Osteocyte (in vitro differentiated cells): ENCODE results near the gene C12orf56. TPM values are rescaled to one million over a fixed set of nuclear protein-coding genes. Genes with fewer than 3 reads are reported as not detected.

Experiments used
- DNase-seq: peaks from one replicate; pipeline ENCODE4 v3.0.0; 2021; ENCODE audit warnings: mixed read lengths; ENCODE audit not compliant: unreplicated experiment; ENCODE audit errors: extremely low spot score
- H3K27ac Mint-ChIP-seq: one replicate; pipeline ENCODE4 v1.8.0; 2021; ENCODE audit warnings: mild to moderate bottlenecking, mixed read lengths; ENCODE audit not compliant: unreplicated experiment
- H3K27me3 Mint-ChIP-seq: one replicate; pipeline ENCODE4 v1.8.0; 2021; ENCODE audit warnings: mixed read lengths; ENCODE audit not compliant: unreplicated experiment
- H3K36me3 Mint-ChIP-seq: one replicate; pipeline ENCODE4 v1.8.0; 2021; ENCODE audit warnings: mixed read lengths; ENCODE audit not compliant: unreplicated experiment
- H3K4me1 Mint-ChIP-seq: one replicate; pipeline ENCODE4 v1.8.0; 2021; ENCODE audit warnings: mixed read lengths; ENCODE audit not compliant: unreplicated experiment
- H3K4me3 Mint-ChIP-seq: one replicate; pipeline ENCODE4 v1.8.0; 2021; ENCODE audit warnings: mild to moderate bottlenecking, moderate library complexity, mixed read lengths; ENCODE audit not compliant: unreplicated experiment
- H3K9me3 Mint-ChIP-seq: one replicate; pipeline ENCODE4 v1.8.0; 2021; ENCODE audit warnings: mixed read lengths; ENCODE audit not compliant: unreplicated experiment
- CTCF ChIP-seq: fragments of 200-600 bp; sonication (generic); IDR thresholded peaks from 2 replicates; pipeline ENCODE4 v1.5.0; 2021; ENCODE audit warnings: antibody characterized with exemption, mild to moderate bottlenecking, moderate library complexity
- total RNA-seq: library from RNA; stranded (reverse); gene quantifications from 2 replicates; pipeline ENCODE4 v1.2.1, GENCODE V29; 2021

C12orf56 gene
- total RNA-seq, 1 donor from 2014 or later = 0.78 TPM

GRCh38 chr12:64389154-64389553 lies 1.4 kb downstream of the C12orf56 start:
- Mint-ChIP-seq H3K4me1 (peaks cover 5% of the 10 kb centered on the region), H3K4me3 (no peak overlapping the region), H3K36me3 (no peaks in the 10 kb centered on the region), H3K27me3 (no peaks in the 10 kb centered on the region), H3K9me3 (no peaks in the 10 kb centered on the region), H3K27ac (no peak overlapping the region)
- no peak for TF ChIP-seq CTCF
- no peak for DNase-seq

- no peak for TF ChIP-seq CTCF
- Mint-ChIP-seq H3K36me3 (no peaks in the 10 kb centered on the region), H3K4me3 (no peak overlapping the region), H3K9me3 (no peaks in the 10 kb centered on the region), H3K27ac (no peak overlapping the region), H3K27me3 (no peaks in the 10 kb centered on the region), H3K4me1 (peaks cover 5% of the 10 kb centered on the region)
- DNase-seq = no peak
Observed at GRCh38 chr12:64387197-64387816, 3.3 kb downstream of the C12orf56 start.

GRCh38 chr12:64385468-64385867 lies 5.1 kb downstream of the C12orf56 start:
- Mint-ChIP-seq H3K36me3 (no peaks in the 10 kb centered on the region), H3K9me3 (peaks cover 11% of the 10 kb centered on the region), H3K27ac (no peak overlapping the region), H3K4me3 (no peak overlapping the region), H3K4me1 (peaks cover 5% of the 10 kb centered on the region), H3K27me3 (no peaks in the 10 kb centered on the region)
- no peak for DNase-seq
- no peak for TF ChIP-seq CTCF

GRCh38 chr12:64385019-64385418 lies 5.5 kb downstream of the C12orf56 start:
- Mint-ChIP-seq H3K4me3 (no peak overlapping the region), H3K36me3 (no peaks in the 10 kb centered on the region), H3K27ac (no peak overlapping the region), H3K27me3 (no peaks in the 10 kb centered on the region), H3K9me3 (peaks cover 14% of the 10 kb centered on the region), H3K4me1 (peaks cover 5% of the 10 kb centered on the region)
- no peak for TF ChIP-seq CTCF
- no peak for DNase-seq

- H3K4me3 Mint-ChIP-seq = no peak overlapping the region
- TF ChIP-seq CTCF = no peak
- H3K27me3 Mint-ChIP-seq = no peaks in the 10 kb centered on the region
- peaks cover 14% of the 10 kb centered on the region for H3K9me3 Mint-ChIP-seq
- no peaks in the 10 kb centered on the region for H3K36me3 Mint-ChIP-seq
- H3K27ac Mint-ChIP-seq = no peak overlapping the region
- no peak for DNase-seq
- H3K4me1 Mint-ChIP-seq = peaks cover 5% of the 10 kb centered on the region
Observed at GRCh38 chr12:64383675-64384074, 6.9 kb downstream of the C12orf56 start.
